DOHH2 (cell line): Measurements from ENCODE around the gene MCF2L.

Experiments
- H3F3A ChIP-seq: fragments of 200-600 bp; sonication (generic), shearing (Covaris generic); 2 replicates; pipeline ENCODE4 v1.6.0; 2016; ENCODE audit warnings: antibody characterized with exemption, mild to moderate bottlenecking; ENCODE audit not compliant: control insufficient read depth, insufficient read depth
- H3K27ac ChIP-seq: fragments of 200-600 bp; sonication (generic); 2 replicates; pipeline ENCODE4 v1.5.1; 2014; ENCODE audit warnings: low read depth, mild to moderate bottlenecking, low read length, moderate library complexity
- H3K27me3 ChIP-seq: fragments of 200-600 bp; sonication (generic); 2 replicates; pipeline ENCODE4 v1.6.1; 2014; ENCODE audit warnings: mild to moderate bottlenecking, low read length, mixed read lengths; ENCODE audit not compliant: control insufficient read depth
- H3K36me3 ChIP-seq: fragments of 200-600 bp; sonication (generic); 2 replicates; pipeline ENCODE4 v1.6.1; 2014; ENCODE audit warnings: mild to moderate bottlenecking, low read length, moderate library complexity, mixed read lengths; ENCODE audit not compliant: control insufficient read depth
- H3K4me1 ChIP-seq: fragments of 200-600 bp; sonication (generic); 2 replicates; pipeline ENCODE4 v1.6.1; 2014; ENCODE audit warnings: mild to moderate bottlenecking, low read length, mixed read lengths; ENCODE audit not compliant: control insufficient read depth
- H3K4me2 ChIP-seq: fragments of 200-600 bp; sonication (generic); 2 replicates; pipeline ENCODE4 v1.6.0; 2014; ENCODE audit warnings: mild to moderate bottlenecking, low read length, moderate library complexity
- H3K4me3 ChIP-seq: fragments of 200-600 bp; sonication (generic); 2 replicates; pipeline ENCODE4 v1.5.1; 2014; ENCODE audit warnings: mild to moderate bottlenecking, low read length, mixed read lengths
- H3K79me2 ChIP-seq: fragments of 200-600 bp; sonication (generic); 2 replicates; pipeline ENCODE4 v1.6.1; 2014; ENCODE audit warnings: mild to moderate bottlenecking, low read length, mixed read lengths; ENCODE audit not compliant: control insufficient read depth
- H3K9me2 ChIP-seq: fragments of 200-600 bp; sonication (generic); replicated peaks from 2 replicates; pipeline ENCODE4 v1.6.1; 2014; ENCODE audit warnings: mild to moderate bottlenecking, low read length, mixed read lengths; ENCODE audit not compliant: control insufficient read depth
- H3K9me3 ChIP-seq: fragments of 200-600 bp; sonication (generic); 2 replicates; pipeline ENCODE4 v1.6.1; 2014; ENCODE audit warnings: antibody characterized with exemption, low read length, mixed read lengths; ENCODE audit not compliant: control insufficient read depth, insufficient read depth
- H4K20me1 ChIP-seq: fragments of 200-600 bp; sonication (generic); 2 replicates; pipeline ENCODE4 v1.6.0; 2014; ENCODE audit warnings: low read depth, mild to moderate bottlenecking, antibody characterized with exemption, low read length, moderate library complexity; ENCODE audit not compliant: control insufficient read depth, insufficient read depth
- CTCF ChIP-seq: fragments of 200-600 bp; sonication (generic); IDR thresholded peaks from one replicate; pipeline ENCODE4 v1.5.1; 2014; ENCODE audit warnings: antibody characterized with exemption, mild to moderate bottlenecking, low read depth, low read length; ENCODE audit not compliant: poor library complexity, severe bottlenecking
- EZH2phosphoT487 ChIP-seq: fragments of 200-600 bp; sonication (generic); IDR thresholded peaks from 2 replicates; pipeline ENCODE4 v1.6.1; 2017; ENCODE audit warnings: borderline replicate concordance, mild to moderate bottlenecking, antibody characterized with exemption, low read length, moderate library complexity, mixed read lengths

The MCF2L gene

DNA sequence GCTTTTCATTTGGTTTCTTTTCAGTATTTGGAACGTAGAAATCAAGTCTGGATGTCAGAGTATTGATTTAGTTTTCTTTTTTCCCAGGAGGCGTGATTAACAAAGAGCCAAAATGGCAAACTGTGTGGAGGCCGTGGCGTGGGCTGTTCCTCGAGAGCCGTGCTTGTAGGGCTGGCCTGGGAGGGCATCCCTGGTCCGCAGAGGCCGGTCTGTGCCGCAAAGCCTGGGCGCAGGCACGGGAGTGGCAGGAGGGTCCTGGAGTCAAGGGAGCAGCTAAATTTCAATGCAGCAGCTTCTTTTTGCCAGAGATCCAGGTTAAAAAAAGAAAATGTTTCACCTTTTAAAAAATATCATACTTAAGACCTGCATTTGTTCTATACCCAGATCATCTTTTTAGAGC is 13.1 kb upstream of the MCF2L start:
- Histone ChIP-seq H3K9me2 (no peaks in the 10 kb centered on the region), H3K79me2 (no peaks in the 10 kb centered on the region), H3K4me3 (no peak overlapping the region), H3K36me3 (no peaks in the 10 kb centered on the region), H4K20me1 (no peaks in the 10 kb centered on the region), H3K27ac (no peak overlapping the region), H3K9me3 (no peaks in the 10 kb centered on the region), H3K4me2 (no peak overlapping the region), H3K27me3 (peaks cover 11% of the 10 kb centered on the region), H3F3A (no peaks in the 10 kb centered on the region), H3K4me1 (no peaks in the 10 kb centered on the region)
- TF ChIP-seq CTCF = no peak
- no peak for TF ChIP-seq EZH2phosphoT487

- no peaks in the 10 kb centered on the region for H3F3A ChIP-seq
- no peaks in the 10 kb centered on the region for H3K36me3 ChIP-seq
- no peak overlapping the region for H3K27ac ChIP-seq
- TF ChIP-seq EZH2phosphoT487 (no peak), CTCF (no peak)
- no peaks in the 10 kb centered on the region for H3K9me2 ChIP-seq
- no peak overlapping the region for H3K4me3 ChIP-seq
- H3K79me2 ChIP-seq = no peaks in the 10 kb centered on the region
- H4K20me1 ChIP-seq = no peaks in the 10 kb centered on the region
- H3K4me1 ChIP-seq = no peaks in the 10 kb centered on the region
- H3K27me3 ChIP-seq = peaks cover 5% of the 10 kb centered on the region; the same call in 1 of the 2 replicates
- no peaks in the 10 kb centered on the region for H3K9me3 ChIP-seq
- H3K4me2 ChIP-seq = no peak overlapping the region
These were observed 12.3 kb upstream of the MCF2L start for GRCh38 chr13:112956571-112957294.

DNA sequence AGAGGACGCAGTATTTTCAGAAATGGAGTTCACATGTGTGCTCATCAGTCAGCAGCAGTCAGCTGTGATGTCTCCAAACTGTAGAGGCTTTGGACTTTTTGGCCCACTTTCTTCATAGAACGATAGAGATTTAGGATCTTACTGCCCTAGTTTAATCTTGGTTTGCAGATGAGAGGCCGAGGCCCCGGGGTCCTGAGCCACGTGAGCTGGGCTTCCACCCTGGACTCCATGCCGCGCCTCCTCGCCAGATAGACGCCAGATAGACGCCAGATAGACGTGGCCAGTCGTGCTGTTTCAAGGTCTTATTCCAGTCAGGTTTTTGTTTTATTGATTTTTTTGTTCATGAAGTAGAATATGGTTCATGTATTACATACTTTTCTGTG is 11.7 kb upstream of the MCF2L start:
- Histone ChIP-seq H3F3A (no peaks in the 10 kb centered on the region), H3K9me3 (no peaks in the 10 kb centered on the region), H3K27ac (no peak overlapping the region), H3K9me2 (no peaks in the 10 kb centered on the region), H3K36me3 (no peaks in the 10 kb centered on the region), H3K27me3 (peaks cover 2% of the 10 kb centered on the region; the same call in 1 of the 2 replicates), H4K20me1 (no peaks in the 10 kb centered on the region), H3K79me2 (no peaks in the 10 kb centered on the region), H3K4me2 (no peak overlapping the region), H3K4me1 (no peaks in the 10 kb centered on the region), H3K4me3 (no peak overlapping the region)
- no peak for TF ChIP-seq EZH2phosphoT487
- no peak for TF ChIP-seq CTCF
